ENCODE data around the gene DGUOK.

DNA sequence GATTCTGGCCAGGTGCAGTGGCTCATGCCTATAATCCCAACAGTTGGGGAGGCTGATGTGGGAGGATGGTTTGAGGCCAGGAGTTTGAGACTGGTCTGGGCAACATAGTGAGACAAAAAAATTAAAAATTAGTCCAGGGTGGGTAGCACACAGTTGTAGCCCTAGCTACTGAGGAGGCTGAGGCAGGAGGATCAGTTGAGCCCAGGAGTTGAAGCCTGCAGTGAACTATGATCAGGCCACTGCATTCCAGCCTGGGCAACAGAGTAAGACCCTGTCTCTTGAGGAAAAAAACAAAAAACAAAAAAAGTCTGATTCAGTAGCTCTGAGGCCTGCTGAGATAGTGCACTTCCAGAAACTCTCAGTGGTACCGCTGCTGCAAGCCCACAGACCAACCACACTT lies 50.1 kb downstream of the DGUOK start:
- TF ChIP-seq, protein P1, sequence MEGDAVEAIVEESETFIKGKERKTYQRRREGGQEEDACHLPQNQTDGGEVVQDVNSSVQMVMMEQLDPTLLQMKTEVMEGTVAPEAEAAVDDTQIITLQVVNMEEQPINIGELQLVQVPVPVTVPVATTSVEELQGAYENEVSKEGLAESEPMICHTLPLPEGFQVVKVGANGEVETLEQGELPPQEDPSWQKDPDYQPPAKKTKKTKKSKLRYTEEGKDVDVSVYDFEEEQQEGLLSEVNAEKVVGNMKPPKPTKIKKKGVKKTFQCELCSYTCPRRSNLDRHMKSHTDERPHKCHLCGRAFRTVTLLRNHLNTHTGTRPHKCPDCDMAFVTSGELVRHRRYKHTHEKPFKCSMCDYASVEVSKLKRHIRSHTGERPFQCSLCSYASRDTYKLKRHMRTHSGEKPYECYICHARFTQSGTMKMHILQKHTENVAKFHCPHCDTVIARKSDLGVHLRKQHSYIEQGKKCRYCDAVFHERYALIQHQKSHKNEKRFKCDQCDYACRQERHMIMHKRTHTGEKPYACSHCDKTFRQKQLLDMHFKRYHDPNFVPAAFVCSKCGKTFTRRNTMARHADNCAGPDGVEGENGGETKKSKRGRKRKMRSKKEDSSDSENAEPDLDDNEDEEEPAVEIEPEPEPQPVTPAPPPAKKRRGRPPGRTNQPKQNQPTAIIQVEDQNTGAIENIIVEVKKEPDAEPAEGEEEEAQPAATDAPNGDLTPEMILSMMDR (conservative IDR thresholded peaks at IDR 0.05 in 1 of 2, IDR thresholded peaks at IDR 0.05 in 1 of 2; ENCODE audit: low read depth in 1 of 2, low read length in 2 of 2): no peak
- TF ChIP-seq EZH2 (IDR thresholded peaks at IDR 0.05; ENCODE audit: low read length, missing control alignments): no peak

All from fibroblast of lung (primary cell).